HG03095 (cell line): ENCODE results near the gene CTNND1.
A peak's percentile ranks its signal among the peaks of the same experiment; 100 is the strongest.

ENCODE experiments used
- ATAC-seq: cut with Tn5 transposase; IDR thresholded peaks from one replicate; pipeline ENCODE4 v1.9.1; 2021; ENCODE audit warnings: moderate library complexity; ENCODE audit not compliant: unreplicated experiment

The CTNND1 gene

DNA sequence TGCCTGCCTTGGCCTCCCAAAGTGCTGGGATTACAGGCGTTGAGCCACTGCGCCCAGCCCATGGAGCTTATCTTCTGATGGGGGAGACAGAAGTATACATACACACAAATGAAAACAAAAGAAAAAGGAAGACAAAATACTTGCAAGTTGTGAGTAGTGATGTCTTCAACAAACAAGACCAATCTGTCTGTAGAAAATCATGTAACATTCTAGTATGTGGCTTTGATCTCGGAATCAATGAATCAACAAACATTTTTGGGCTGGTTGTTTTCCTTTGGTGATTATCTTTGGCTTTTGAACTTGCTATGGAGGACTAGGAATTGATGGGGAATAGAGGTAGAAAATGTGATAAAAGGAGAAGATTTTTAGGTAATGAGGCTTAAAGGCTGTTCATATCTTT is 3.4 kb upstream of the CTNND1 start:
- no peak for ATAC-seq

- no peak for ATAC-seq
Measured at GRCh38 chr11:57762235-57762861, 746 bp downstream of the CTNND1 start.

- ATAC-seq = no peak
Measured at GRCh38 chr11:57763568-57763967, 2.0 kb downstream of the CTNND1 start.

DNA sequence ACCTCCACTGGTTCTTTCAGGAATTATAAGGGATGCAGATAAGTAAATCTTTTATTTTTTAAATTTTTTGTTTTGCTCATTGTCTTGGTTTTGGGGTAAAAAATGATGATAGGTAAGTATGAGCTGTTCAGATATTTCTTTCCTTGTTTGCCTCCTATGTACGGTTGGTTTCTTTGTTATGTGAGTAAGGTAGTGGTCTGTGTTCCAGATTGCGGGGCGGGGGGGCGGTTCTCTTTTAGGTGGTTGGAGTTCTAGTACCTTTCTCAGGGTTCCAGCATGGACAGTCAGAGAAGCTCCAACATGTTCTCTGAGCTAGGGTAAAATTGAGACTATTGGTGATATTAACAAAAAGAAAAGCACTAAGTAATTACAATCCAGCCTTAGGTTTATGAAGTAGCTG is 2.4 kb downstream of the CTNND1 start:
- no peak for ATAC-seq

- no peak for ATAC-seq
Measured at GRCh38 chr11:57764566-57764965, 3.0 kb downstream of the CTNND1 start.

DNA sequence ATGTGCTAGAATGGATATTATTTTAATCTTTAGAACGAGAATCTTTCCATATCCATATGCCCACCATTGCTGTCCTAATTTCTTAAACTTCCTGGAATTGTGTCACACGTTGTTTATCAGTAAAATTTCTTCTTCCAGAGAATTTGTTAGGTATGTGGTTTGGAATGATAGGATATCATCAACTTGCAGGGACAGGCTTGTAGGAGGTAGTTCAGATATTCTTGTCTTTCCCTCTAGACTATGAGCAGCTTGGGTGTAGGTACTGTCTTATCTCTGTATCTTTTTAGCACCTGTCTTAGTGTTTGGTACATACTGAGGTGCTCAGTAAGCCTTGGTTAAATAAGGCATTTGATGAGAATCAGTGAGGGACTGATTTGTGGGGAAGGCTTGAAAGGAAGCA is 3.4 kb downstream of the CTNND1 start:
- no peak for ATAC-seq

DNA sequence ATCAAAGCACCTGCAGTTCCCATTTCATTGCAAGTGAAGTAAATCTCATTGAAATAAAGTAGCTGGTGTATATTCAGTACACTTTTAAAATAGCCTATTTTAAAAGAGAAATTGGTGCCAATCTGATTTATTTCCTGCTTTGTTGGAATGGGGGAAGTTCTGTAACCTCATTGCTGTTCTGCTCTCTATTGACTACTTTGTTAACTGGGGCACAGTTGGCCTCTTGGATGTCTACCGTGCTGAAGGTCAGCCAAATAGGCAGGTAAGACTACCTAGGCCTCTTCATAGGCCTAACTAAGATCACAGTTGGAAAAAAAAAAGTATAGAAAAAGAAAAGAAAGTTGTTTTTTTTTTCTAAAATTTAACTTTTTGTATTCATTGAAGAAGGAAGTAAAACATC is 9.2 kb downstream of the CTNND1 start:
- no peak for ATAC-seq

DNA sequence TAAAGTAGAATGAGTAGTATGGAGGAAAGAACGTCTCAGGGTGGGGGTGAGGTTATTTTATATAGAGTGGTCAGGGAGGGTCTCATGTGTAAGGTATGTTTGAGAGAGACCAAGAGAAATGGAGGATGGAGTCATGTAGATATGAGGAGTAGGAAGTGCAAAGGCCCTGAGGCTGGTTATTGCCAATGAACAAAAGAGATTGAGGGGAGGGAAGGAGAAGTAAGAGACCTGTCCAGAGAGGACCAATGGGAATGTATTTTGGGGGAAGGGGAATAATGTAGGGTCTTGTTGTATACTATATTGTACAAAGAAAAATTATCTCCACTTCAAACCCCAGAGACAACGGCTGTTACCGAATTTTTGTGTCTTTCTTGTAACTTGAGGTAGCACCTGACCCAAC is 9.8 kb downstream of the CTNND1 start:
- no peak for ATAC-seq

GRCh38 chr11:57772562-57772961 is 11.0 kb downstream of the CTNND1 start:
- ATAC-seq = no peak

DNA sequence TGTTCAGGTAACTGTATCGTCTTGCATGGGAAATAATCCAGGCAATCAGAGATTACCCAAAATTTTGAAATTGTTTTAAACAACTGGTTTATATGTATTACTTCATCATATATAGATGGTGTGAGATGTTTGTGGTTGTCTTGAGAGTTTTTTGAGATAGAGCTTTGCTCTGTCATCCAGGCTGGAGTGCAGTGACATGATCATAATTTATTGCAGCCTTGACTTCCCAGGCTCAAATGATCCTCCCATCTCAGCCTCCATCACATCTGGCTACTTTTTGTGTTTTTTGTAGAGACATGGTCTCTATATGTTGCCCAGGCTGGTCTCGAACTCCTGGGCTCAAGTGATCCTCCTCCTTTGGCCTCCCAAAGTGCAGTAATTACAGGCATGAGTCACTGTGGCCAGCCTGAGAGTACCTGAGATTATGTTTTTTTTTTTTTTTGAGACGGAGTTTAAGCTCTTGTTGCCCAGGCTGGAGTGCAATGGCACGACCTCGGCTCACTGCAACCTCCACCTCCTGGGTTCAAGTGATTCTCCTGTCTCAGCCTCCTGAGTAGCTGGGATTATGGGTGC is 11.5 kb downstream of the CTNND1 start:
- no peak for ATAC-seq

DNA sequence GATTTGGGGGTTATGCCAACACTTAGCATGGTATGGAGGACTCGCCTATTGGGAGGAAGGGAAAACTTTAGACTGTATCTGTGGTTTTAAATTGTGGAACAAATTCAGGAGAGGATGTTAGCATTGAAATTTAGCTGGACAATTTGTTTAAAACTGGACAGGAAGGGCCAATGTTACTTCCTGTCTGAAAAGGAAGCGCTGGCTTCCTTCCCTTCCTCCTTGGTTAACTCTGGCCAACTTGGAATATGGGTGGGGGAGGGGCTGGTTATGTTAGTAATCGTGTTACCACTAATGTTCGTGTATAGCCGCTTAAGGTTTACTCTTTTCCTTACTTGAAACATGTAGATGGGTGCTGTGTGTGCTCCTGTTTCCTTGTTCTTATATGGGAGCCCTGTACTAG is 13.9 kb downstream of the CTNND1 start:
- no peak for ATAC-seq

GRCh38 chr11:57776031-57776521 is 14.5 kb downstream of the CTNND1 start:
- no peak for ATAC-seq

DNA sequence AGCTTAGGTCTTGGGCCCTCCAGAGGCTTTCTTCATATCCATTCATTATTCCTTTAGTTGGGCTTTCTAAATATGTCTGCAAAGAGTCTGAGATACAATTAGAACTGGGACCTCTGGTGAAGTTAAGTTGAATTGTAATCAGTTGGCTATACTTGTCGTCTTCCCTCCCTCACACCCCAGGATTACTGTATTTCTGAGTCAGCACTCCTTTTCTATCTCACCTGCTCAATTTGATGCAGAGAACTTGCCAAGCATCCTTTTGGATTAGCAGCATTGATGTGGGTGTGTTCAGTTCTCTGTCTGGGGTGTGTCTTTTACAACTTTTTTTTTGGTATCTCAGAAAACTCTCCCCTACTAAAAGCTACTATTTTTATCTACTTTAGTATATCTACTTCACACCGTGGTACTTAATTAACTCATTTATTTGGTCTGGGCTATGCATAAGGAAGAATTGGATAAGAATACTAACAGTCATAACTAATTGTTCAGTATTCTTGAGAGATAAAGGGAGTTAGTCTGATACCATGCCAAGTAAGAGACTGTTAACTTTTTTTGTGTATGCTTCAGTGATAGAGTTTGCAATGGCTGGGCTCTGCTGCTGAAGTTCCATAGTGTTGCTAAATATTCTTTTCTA is 15.1 kb downstream of the CTNND1 start:
- no peak for ATAC-seq

DNA sequence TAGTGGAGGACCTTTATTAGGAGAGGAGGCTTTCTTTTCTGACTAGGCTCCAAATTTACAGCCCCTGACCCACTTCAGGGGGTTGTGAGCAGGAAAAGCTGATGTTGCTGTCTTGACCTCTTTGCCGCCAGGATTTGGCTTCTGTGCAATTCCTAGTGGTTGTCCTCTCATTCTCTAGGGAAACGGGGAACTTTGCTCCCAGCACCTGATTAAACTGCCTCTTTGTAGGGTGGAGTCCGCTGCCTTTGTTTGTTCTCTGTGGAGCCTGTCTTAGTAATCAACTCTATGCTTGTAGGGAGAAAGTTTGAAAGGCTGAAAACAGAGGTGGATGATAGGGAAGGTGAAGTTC is 16.3 kb downstream of the CTNND1 start:
- no peak for ATAC-seq

- no peak for ATAC-seq
Measured at GRCh38 chr11:57778318-57779037, 16.9 kb downstream of the CTNND1 start.

DNA sequence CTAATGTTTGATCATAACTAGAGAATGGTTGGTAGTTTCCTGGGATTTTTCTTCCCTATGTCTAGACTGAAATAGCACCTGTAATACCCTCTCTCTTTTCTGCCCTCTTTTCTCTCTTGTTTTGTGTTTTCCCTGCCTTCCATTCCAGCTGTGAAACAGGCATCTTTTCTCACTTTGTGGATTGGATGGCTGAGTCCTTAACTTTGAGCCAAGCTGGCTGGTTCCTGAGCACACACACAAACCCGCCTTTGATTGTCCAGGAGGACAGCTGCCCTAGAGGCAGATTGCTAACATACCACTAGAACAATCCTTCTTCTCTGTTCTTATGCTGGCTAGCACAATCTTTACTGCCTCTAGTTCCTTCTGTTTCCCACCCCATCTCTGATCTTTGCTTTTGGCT is 17.7 kb downstream of the CTNND1 start:
- ATAC-seq = no peak

DNA sequence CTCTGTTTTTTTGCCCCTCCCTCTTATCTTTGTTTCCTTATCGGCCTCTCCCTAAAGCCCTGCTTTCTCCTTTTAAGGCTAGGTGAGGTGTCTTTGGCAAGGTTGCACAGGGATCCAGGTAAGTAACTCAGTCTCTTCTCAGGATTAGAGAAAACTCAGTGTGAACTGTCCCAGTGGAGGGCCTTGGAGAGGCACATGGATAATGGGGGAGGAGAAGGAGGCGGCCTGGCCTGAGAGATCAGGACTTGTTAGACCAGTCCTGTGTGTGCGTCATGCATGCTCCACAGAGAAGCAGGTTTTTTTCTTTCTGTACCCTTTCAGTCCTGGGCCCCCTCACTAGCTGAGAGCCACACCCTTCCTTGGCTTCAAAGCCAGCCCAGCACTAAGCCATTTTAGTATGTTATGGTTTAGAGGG is 19.9 kb downstream of the CTNND1 start:
- no peak for ATAC-seq

DNA sequence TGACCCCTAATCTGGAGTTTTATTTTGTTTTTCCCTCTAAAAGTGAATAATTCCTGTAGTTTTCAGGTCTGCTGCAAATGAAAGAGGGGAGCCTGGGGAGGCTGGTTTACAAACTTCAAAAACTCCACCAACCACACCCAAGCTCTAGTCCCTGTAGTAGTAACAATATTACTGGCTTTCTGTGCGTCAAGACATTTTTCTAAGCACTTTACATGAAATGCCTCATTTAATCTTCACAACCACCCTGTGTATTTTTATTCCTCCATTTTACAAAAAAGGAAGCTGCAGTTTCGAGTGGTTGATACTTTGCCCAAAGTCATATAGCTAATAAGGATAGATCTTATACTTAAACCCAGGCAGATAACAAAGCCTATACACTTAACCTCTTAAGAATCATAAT is 23.5 kb downstream of the CTNND1 start:
- ATAC-seq = no peak

DNA sequence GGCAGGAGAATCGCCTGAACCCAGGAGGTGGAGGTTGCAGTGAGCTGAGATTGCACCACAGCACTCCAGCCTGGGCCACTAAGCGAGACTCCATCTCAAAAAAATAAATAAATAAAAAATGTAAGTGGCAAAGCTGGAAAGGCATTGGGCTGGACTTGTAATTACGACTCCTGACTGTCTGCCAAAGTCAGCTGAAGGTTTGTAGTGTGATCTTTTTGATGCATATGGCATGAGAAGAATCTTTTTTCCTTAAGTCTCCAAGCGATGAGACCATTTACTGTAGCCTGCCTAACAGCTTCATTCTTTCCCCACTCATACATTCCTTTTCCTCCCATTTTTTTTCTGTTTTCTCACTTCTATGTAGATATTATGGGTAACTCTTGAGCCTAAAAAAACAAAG is 24.8 kb downstream of the CTNND1 start:
- ATAC-seq = no peak

- no peak for ATAC-seq
Measured at GRCh38 chr11:57787006-57787604, 25.5 kb downstream of the CTNND1 start.

GRCh38 chr11:57787920-57788702 is 26.5 kb downstream of the CTNND1 start:
- peak; percentile 35 for ATAC-seq
